AG08395 (cell line): ENCODE measurements around the gene TFAP2E.

Experiments used
- DNase-seq: peaks from one replicate; pipeline ENCODE4 v3.0.0; 2012; ENCODE audit warnings: mixed read lengths, low spot score

TFAP2E gene

DNA sequence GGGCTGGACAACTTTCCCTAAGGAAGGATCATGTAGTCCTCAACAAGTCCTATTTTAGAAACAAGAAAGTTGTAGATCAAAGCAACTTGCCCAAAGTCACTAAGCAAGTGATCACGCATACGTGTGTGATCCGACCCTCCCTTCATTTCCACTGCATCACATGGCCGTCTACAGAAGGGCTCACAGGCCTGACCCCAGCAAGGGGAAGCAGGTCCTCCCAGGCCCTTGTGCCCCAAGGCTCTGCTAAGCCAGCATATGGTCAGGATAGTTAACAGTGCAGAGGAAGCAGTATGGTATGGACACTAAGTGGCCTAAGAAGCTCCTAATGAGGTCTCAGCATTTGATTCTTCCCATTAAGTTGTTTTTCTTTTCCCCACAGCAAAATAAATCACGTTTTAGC lies 24.8 kb downstream of the TFAP2E start:
- no peak for DNase-seq

DNA sequence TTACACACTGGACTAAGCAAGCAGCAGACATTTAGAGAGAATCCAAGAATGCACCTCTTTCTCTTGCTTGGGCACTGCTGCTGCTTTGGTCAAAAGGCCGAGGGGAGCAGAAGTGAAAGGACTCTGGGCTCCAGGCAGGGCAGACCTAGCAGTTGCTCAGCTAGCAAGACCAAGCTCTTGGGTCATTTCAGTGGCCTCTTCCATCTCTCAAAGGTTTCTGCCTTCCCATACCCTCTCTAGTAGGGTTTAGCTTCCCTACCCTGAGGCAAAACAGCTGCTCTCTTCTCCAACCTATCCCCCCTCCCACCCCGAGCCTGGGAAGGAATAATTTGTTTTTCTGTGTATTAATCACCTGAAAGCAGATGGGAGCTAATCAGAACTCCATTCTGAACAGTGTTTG lies 25.8 kb downstream of the TFAP2E start:
- no peak for DNase-seq

- no peak for DNase-seq
Measured at GRCh38 chr1:35599411-35599810, 26.3 kb downstream of the TFAP2E start.

- DNase-seq, result no peak
Measured at GRCh38 chr1:35600593-35600992, 27.5 kb downstream of the TFAP2E start.

DNA sequence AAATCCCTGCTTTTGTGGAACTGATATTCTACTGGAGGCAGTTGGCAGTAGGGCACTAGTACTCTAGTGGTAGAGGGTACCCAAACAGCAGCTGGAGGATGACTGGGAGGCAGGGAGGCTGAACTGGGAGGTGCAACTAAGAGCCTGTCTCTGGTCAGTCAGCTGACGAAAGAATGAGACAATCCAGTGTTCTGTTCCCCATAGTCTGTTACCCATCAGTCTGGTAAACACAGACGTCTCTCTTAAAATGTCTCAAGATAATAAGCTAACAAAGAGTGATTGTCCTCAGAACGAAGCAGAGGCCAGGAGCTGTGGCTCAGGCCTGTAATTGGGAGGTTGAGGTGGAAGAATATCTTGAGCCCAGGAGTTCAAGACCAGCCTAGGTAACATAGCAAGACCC lies 30.4 kb downstream of the TFAP2E start:
- no peak for DNase-seq

GRCh38 chr1:35603941-35604340 lies 30.8 kb downstream of the TFAP2E start:
- DNase-seq, result no peak

DNA sequence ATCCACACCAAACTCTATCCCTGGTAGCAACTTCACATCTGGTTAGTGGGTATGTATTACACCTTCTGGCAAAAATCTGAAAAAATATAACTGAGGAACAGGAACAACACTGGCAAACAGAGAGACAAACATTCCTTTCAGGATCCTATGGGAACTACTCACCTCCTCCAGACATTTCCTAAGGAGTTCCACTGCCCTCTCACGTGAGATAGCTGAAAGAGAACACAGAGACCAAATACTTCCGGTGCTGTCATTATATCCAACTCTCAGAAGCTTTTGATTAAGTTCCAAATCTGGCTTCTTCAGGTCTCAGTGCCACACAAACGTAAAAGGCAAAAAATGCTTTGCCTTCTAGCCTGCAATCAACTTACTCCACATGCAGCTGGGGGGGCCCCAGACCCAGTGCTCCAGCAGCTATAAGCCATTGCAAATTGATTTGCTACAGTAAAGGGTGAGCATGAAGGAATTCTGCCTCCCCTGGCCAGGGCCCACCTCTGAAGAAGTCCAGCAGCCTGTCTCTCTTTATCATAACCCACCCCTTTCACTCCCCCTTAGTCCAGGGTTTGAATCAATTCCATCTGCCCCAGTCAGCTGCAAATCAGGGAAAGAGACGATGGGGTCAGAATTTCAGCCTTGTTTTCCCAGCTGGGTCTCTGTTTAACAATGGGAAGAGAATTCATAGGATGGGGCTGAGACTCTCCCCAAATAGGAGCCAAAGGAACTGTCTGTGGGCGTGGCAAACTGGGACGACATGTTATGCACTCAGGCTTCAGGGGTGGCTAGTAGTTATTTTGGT lies 32.2 kb downstream of the TFAP2E start:
- DNase-seq, result no peak

DNA sequence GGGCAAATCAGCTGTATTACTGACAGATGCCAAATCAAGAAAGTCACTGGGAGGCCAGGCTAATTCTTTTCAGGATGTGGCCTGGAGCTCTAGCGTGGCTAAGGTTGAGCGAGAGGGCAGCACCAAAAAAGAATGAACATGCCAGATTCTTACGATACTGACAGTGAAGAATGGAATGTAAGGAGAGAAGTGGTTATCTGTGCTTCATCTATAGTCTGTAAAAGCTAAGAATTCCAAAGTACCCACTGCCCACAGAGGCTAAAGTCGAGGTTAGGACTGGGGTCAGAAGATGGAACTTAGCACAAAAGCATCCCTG lies 32.7 kb downstream of the TFAP2E start:
- peak; percentile 28 for DNase-seq

DNA sequence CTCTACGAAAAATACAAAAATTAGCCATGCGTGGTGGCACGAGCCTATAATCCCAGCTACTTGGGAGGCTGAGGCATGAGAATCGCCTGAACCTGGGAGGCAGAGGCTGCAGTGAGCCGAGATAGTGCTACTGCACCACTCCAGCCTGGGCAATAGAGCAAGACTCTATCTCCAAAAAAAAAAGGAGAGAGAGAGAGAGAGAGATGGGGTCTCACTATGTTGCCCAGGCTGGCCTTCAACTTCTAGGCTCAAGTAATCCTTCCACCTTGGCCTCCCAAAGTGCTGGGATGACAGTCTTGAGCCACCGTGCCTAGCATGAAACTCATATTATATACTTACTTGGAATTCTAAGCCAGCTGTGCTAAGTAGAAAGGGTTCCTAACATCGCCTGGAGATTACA lies 38.5 kb downstream of the TFAP2E start:
- no peak for DNase-seq

DNA sequence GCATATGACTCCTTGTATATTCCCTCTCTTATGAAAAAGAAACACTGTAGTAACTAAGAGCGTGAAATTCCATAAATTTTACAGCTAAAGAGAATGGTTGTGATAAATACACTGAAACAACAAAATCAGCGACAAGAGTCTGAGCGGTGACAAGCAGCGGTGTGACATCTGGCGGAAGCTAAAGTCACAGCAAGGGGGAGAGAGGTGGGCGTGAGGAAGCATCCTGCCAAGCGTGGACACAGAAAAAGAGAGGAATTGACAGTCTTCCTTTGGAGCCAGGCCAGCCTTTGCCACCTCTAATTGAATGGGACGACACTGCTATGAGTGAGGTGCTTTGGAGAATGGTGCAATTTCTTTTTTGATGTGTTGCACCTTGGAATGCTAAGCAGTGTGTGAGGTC lies 42.3 kb downstream of the TFAP2E start:
- DNase-seq, result no peak

DNA sequence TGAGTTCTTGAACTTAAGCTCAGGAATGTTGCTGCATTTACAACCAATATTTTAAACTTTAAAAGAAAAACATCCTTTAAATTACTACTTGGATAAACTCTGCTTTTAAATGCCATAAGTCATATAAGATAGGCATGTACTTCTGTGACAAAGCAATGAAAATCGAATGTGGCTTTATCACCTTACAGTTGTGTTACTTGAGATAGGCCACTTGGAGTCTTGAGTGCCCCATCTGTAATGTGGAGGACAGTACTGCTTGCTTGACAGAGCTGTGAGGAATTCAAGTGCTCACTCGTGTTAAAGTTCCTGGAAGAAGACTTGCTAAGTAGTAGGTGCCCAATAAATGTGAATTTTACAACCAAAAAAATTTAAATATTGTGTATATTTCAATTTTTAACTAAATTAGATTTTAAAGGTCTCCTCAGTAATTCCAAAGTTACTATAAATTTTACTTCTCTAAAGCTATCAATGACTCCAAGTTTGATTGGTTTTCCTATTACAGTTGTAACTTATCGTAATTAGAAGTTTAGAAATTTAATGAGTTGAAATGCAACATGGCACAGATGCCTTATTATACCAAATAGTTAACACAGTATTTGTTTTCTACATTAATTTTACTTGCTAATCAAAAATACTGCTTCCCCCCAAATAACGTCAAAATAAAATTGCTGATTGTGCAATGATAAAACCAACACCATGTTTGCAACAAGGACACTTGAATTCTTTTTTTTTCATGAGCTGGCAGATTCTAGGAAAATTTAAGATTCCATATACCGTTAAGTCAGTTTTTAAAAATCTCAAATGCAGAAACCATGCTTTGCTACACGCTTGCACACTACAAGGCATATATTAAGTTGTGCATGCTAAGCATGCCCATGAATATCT lies 46.4 kb downstream of the TFAP2E start:
- no peak for DNase-seq

- no peak for DNase-seq
Measured at GRCh38 chr1:35622510-35623178, 49.5 kb downstream of the TFAP2E start.

GRCh38 chr1:35623832-35624231 lies 50.7 kb downstream of the TFAP2E start:
- DNase-seq, result no peak

GRCh38 chr1:35629051-35629450 lies 55.9 kb downstream of the TFAP2E start:
- DNase-seq, result no peak

GRCh38 chr1:35631396-35631795 lies 58.3 kb downstream of the TFAP2E start:
- DNase-seq, result no peak

- DNase-seq, result no peak
Measured at GRCh38 chr1:35633547-35633946, 60.4 kb downstream of the TFAP2E start.

- peak; percentile 11 for DNase-seq
Measured at GRCh38 chr1:35637401-35637809, 64.3 kb downstream of the TFAP2E start.

DNA sequence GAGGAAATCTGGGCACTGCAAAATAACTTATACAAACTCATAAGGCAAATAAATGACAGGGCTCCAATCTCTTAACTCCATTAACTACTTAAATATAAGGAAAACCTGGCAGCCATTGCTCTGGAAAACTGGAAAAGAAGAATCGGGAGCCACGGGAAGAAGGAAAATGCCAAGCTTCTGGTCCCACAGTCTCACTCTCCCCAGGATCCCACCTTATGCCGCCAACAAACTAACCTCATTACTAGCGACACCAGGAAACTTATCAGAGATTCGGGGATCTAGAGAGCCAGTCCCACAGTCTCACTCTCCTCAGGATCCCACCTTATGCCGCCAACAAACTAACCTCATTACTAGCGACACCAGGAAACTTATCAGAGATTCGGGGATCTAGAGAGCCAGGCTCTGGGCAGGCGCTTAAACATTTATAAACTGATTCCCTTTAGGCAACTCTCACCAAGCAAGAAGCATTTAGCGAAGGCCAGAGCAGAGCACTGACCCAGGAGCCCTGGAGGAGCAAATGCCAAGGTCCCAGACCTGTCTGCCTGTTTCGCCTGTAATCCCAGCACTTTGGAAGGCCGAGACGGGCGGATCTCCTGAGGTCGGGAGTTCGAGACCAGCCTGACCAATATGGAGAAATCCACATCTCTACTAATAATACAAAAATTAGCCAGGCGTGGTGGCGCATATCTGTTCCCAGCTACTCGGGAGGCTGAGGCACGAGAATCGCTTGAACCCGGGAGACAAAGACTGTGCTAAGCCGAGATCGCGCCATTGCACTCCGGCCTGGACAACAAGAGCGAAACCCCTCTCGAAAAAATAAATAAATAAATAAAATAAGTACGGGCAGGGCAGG lies 67.5 kb downstream of the TFAP2E start:
- no peak for DNase-seq

DNA sequence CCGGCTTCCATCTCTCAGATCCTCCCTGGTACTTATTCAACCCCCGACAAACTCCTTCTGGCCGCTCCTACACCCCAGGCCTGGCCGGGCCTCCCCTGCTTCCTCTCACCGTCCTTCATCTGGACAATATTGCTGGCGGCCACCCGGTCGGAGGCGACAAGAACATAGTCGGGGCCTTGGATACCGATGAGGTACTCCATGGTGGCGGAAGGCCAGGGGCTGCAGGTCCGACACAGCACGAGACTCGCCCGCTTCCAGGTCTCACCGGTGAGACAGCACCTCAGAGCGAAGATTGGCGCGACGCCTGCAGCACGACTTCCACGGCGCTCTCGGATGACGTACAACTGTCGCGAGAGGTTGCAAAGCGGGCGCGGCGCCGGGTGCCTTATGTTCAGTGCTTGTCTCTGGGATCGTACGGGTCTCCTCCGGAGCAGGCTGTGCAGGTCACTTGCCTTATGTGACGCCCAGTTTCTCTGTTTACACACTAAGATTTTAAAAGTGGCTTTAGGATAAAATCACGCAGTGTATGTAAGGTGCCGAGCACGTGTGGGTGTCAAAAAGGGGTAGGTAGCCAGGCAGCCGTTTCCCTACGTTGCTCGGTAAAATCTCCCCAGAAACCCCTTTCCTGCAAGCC lies 68.2 kb downstream of the TFAP2E start, which contains the start of gene PSMB2:
TSS of gene PSMB2 (minus strand) at position 294 of the 634 bp plus-strand sequence. CDS start at position 200, 94 bp downstream.
- peak; percentile 93 for DNase-seq

GRCh38 chr1:35642471-35642955 lies 69.4 kb downstream of the TFAP2E start:
- DNase-seq, result no peak

- no peak for DNase-seq
Measured at GRCh38 chr1:35644204-35644603, 71.1 kb downstream of the TFAP2E start.
